Liver (tissue), 9 donors: ENCODE results near the gene PARD3B. TPM values are rescaled to one million over a fixed set of nuclear protein-coding genes. Genes with fewer than 3 reads are reported as not detected.

Experiments used
- DNase-seq: peaks from one replicate; pipeline ENCODE4 v3.0.0-alpha.2; 2017; ENCODE audit warnings: low spot score
- H3K27ac ChIP-seq, 2 donors: one replicate each; pipeline ENCODE4 v1.7.0; 2013; ENCODE audit warnings: inconsistent platforms in 2 of 2, low read length in 2 of 2, control low read depth in 1 of 2, low read depth in 1 of 2, mild to moderate bottlenecking in 1 of 2
- H3K27me3 ChIP-seq, 4 donors: one replicate each; pipeline versions ENCODE4 v1.6.1 to v1.7.0; 2013; ENCODE audit warnings: low read length in 3 of 4, inconsistent platforms in 1 of 4, mild to moderate bottlenecking in 1 of 4, moderate library complexity in 1 of 4; ENCODE audit not compliant: control insufficient read depth in 4 of 4, insufficient read depth in 4 of 4
- H3K36me3 ChIP-seq, 4 donors: one replicate each; pipeline versions ENCODE4 v1.6.1 to v1.7.0; 2013; ENCODE audit warnings: low read length in 3 of 4, mild to moderate bottlenecking in 3 of 4, low read depth in 1 of 4, moderate library complexity in 1 of 4; ENCODE audit not compliant: control insufficient read depth in 4 of 4, insufficient read depth in 3 of 4
- H3K4me1 ChIP-seq, 4 donors: one replicate each; pipeline versions ENCODE4 v1.6.1 to v1.7.0; 2013; ENCODE audit warnings: low read length in 3 of 4, mild to moderate bottlenecking in 3 of 4, moderate library complexity in 1 of 4; ENCODE audit not compliant: control insufficient read depth in 4 of 4, insufficient read depth in 4 of 4
- H3K4me3 ChIP-seq, 3 donors: one replicate each; pipeline versions ENCODE4 v1.6.1 to v1.7.0; 2013; ENCODE audit warnings: low read length in 3 of 3, control low read depth in 1 of 3, low read depth in 1 of 3, mild to moderate bottlenecking in 1 of 3
- H3K9ac ChIP-seq, 2 donors: one replicate each; pipeline ENCODE4 v1.7.0; 2013; ENCODE audit warnings: low read length in 2 of 2, mild to moderate bottlenecking in 2 of 2, moderate library complexity in 2 of 2, control low read depth in 1 of 2, low read depth in 1 of 2
- H3K9me3 ChIP-seq, 4 donors: one replicate each; pipeline versions ENCODE4 v1.6.1 to v1.7.0; 2013; ENCODE audit warnings: low read length in 3 of 4; ENCODE audit not compliant: control insufficient read depth in 4 of 4
- ATF3 ChIP-seq: IDR thresholded peaks from 2 replicates; pipeline ENCODE4 v1.6.1; 2016; ENCODE audit warnings: antibody characterized with exemption
- CTCF ChIP-seq: fragments of 150-350 bp; IDR thresholded peaks from 2 replicates; pipeline ENCODE4 v1.5.1; 2017; ENCODE audit warnings: improper control_type of control experiment, low read depth, low read length; ENCODE audit not compliant: missing input control
- EGR1 ChIP-seq, 2 donors: IDR thresholded peaks; 2 replicates each; pipeline ENCODE4 v1.6.1; 2016 to 2018; ENCODE audit warnings: antibody characterized with exemption in 2 of 2, low read depth in 2 of 2
- FOXA1 ChIP-seq: IDR thresholded peaks from 2 replicates; pipeline ENCODE4 v1.6.1; 2016; ENCODE audit warnings: antibody characterized with exemption
- FOXA2 ChIP-seq: IDR thresholded peaks from 2 replicates; pipeline ENCODE4 v1.6.1; 2016; ENCODE audit warnings: antibody characterized with exemption
- GABPA ChIP-seq, 2 donors: IDR thresholded peaks in 1 of 2; conservative IDR thresholded peaks in 1 of 2; 2 replicates each; pipeline ENCODE4 v1.6.1; 2016; ENCODE audit warnings: antibody characterized with exemption in 2 of 2, mild to moderate bottlenecking in 1 of 2, moderate library complexity in 1 of 2
- HNF4A ChIP-seq, 2 donors: conservative IDR thresholded peaks; 2 replicates each; pipeline ENCODE4 v1.6.1; 2016; ENCODE audit warnings: antibody characterized with exemption in 2 of 2, mild to moderate bottlenecking in 2 of 2
- HNF4G ChIP-seq: IDR thresholded peaks from 2 replicates; pipeline ENCODE4 v1.6.1; 2016; ENCODE audit warnings: antibody characterized with exemption
- JUND ChIP-seq, 2 donors: IDR thresholded peaks; 2 replicates each; pipeline ENCODE4 v1.6.1; 2016; ENCODE audit warnings: antibody characterized with exemption in 2 of 2
- MAX ChIP-seq: IDR thresholded peaks from 2 replicates; pipeline ENCODE4 v1.6.1; 2016; ENCODE audit warnings: antibody characterized with exemption
- NR2F2 ChIP-seq: IDR thresholded peaks from 2 replicates; pipeline ENCODE4 v1.6.1; 2016; ENCODE audit warnings: antibody characterized with exemption
- RAD21 ChIP-seq, 2 donors: IDR thresholded peaks; 2 replicates each; pipeline ENCODE4 v1.6.1; 2016; ENCODE audit warnings: antibody characterized with exemption in 2 of 2, mild to moderate bottlenecking in 2 of 2
- REST ChIP-seq: IDR thresholded peaks from 2 replicates; pipeline ENCODE4 v1.6.1; 2016; ENCODE audit warnings: antibody characterized with exemption, mild to moderate bottlenecking
- RXRA ChIP-seq, 2 donors: IDR thresholded peaks; 2 replicates each; pipeline ENCODE4 v1.6.1; 2017 to 2018; ENCODE audit warnings: antibody characterized with exemption in 2 of 2, mild to moderate bottlenecking in 1 of 2
- SP1 ChIP-seq: IDR thresholded peaks from 2 replicates; pipeline ENCODE4 v1.6.1; 2018; ENCODE audit warnings: antibody characterized with exemption, mild to moderate bottlenecking
- TAF1 ChIP-seq: conservative IDR thresholded peaks from 2 replicates; pipeline ENCODE4 v1.6.1; 2016; ENCODE audit warnings: antibody characterized with exemption, mild to moderate bottlenecking
- YY1 ChIP-seq: IDR thresholded peaks from 2 replicates; pipeline ENCODE4 v1.6.1; 2016; ENCODE audit warnings: antibody characterized with exemption, mild to moderate bottlenecking
- ZBTB33 ChIP-seq: IDR thresholded peaks from 2 replicates; pipeline ENCODE4 v1.6.1; 2016; ENCODE audit warnings: antibody characterized with exemption
- WGBS: extraction: QIAGEN DNeasy Blood & Tissue Kit; methylation state at CpG from one replicate; pipeline ENCODE4 v1.1.7; 2013; 5-methylcytosine and 5-hydroxymethylcytosine counted together
- polyA plus RNA-seq, 2 donors: library from polyadenylated mRNA; stranded (reverse) in 1 of 2; unstranded in 1 of 2; fragments of 200-250 nt in 1 of 2; fragments of >200 nt in 1 of 2; fragmentation: Nextera tagmentation in 1 of 2; extraction: Ambion mirVana in 1 of 2; gene quantifications; one replicate each; pipeline versions ENCODE4 v1.2.1 to v1.2.3, GENCODE V29; 2013 to 2015
- total RNA-seq, 2 donors: library from RNA; depleted of rRNA; stranded (reverse); fragments of >200 nt; gene quantifications; one replicate each; pipeline ENCODE4 v1.2.3, GENCODE V29; 2014
- donor health status: healthy.
- donor health status: healthy.
- donor health status: healthy.
- donor health status: healthy.
- donor health status: healthy.

Gene PARD3B
- total and polyA plus RNA-seq, 4 donors, result 1.1 to 10.3 (median 3.7) TPM

- no peaks in the 10 kb centered on the region for H3K27me3 ChIP-seq
- peak overlapping the region; percentile 13 to 44 for H3K9ac ChIP-seq
- peaks cover 4 to 30% (median 14%) of the 10 kb centered on the region in 4 donors for H3K4me1 ChIP-seq
- TF ChIP-seq ATF3, result no peak
- TF ChIP-seq SP1, result no peak
- no peak for TF ChIP-seq CTCF
- no peak for TF ChIP-seq EGR1 (IDR thresholded peaks at IDR 0.05; ENCODE audit: low read depth in 2 of 2)
- TF ChIP-seq ZBTB33, result no peak
- no peak for TF ChIP-seq RAD21 (IDR thresholded peaks at IDR 0.05)
- TF ChIP-seq HNF4A (conservative IDR thresholded peaks at IDR 0.05), result no peak
- no peak for TF ChIP-seq GABPA (IDR thresholded peaks at IDR 0.05 in 1 of 2, conservative IDR thresholded peaks at IDR 0.05 in 1 of 2)
- TF ChIP-seq FOXA1, result no peak
- no peak for TF ChIP-seq FOXA2
- TF ChIP-seq YY1, result no peak
- no peak for TF ChIP-seq REST
- no peak for TF ChIP-seq NR2F2
- no peak for TF ChIP-seq JUND (IDR thresholded peaks at IDR 0.05)
- TF ChIP-seq MAX, result no peak
- no peak for TF ChIP-seq RXRA (IDR thresholded peaks at IDR 0.05)
- no peak for TF ChIP-seq HNF4G
- TF ChIP-seq TAF1, result no peak
- H3K27ac ChIP-seq, result peak overlapping the region; percentile 66 to 75
- no peaks in the 10 kb centered on the region for H3K9me3 ChIP-seq
- WGBS, result 3% methylated on average over 45 of the region's 45 CpGs
- DNase-seq, result no peak
- peak overlapping the region; percentile 87 to 98 (median 90) for H3K4me3 ChIP-seq
- H3K36me3 ChIP-seq, result no peaks in the 10 kb centered on the region
These were observed 823 bp downstream of the PARD3B start for GRCh38 chr2:204545861-204546735.
